ENCODE data around the gene ATAD3C.

The ATAD3C gene

GRCh38 chr1:1406821-1407635, 42.5 kb upstream of the ATAD3C start, which contains the start of gene MRPL20 (continued):
- TF ChIP-seq, protein P1, sequence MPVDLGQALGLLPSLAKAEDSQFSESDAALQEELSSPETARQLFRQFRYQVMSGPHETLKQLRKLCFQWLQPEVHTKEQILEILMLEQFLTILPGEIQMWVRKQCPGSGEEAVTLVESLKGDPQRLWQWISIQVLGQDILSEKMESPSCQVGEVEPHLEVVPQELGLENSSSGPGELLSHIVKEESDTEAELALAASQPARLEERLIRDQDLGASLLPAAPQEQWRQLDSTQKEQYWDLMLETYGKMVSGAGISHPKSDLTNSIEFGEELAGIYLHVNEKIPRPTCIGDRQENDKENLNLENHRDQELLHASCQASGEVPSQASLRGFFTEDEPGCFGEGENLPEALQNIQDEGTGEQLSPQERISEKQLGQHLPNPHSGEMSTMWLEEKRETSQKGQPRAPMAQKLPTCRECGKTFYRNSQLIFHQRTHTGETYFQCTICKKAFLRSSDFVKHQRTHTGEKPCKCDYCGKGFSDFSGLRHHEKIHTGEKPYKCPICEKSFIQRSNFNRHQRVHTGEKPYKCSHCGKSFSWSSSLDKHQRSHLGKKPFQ (tag by site-specific recombination; IDR thresholded peaks at IDR 0.05): no peak
- TF ChIP-seq, protein P2, sequence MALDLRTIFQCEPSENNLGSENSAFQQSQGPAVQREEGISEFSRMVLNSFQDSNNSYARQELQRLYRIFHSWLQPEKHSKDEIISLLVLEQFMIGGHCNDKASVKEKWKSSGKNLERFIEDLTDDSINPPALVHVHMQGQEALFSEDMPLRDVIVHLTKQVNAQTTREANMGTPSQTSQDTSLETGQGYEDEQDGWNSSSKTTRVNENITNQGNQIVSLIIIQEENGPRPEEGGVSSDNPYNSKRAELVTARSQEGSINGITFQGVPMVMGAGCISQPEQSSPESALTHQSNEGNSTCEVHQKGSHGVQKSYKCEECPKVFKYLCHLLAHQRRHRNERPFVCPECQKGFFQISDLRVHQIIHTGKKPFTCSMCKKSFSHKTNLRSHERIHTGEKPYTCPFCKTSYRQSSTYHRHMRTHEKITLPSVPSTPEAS (tag by site-specific recombination; IDR thresholded peaks at IDR 0.05): peak; percentile 15; the same call in 1 of the 2 replicates
- TF ChIP-seq ZIC2 (tag by site-specific recombination; IDR thresholded peaks at IDR 0.05) (peak; percentile 37; the same call in 1 of the 2 replicates), ZNF19 (tag by site-specific recombination; IDR thresholded peaks at IDR 0.05; ENCODE audit: low read depth) (no peak), ZNF600 (tag by site-specific recombination; IDR thresholded peaks at IDR 0.05) (peak; percentile 83), ZNF140 (tag by site-specific recombination; IDR thresholded peaks at IDR 0.05) (no peak), SALL2 (tag by site-specific recombination; IDR thresholded peaks at IDR 0.05; ENCODE audit: borderline replicate concordance) (no peak), ZNF843 (tag by site-specific recombination; IDR thresholded peaks at IDR 0.05) (peak; percentile 74), ZBTB26 (tag by site-specific recombination; optimal IDR thresholded peaks at IDR 0.05) (peak; percentile 93), ZSCAN30 (tag by site-specific recombination; IDR thresholded peaks at IDR 0.05) (no peak; the same call in 1 of the 2 replicates), YY2 (tag by site-specific recombination; IDR thresholded peaks at IDR 0.05) (peak; percentile 99), ZBTB21 (tag by site-specific recombination; IDR thresholded peaks at IDR 0.05) (peak; percentile 34; the same call in 1 of the 2 replicates), ZNF518A (tag by site-specific recombination; conservative IDR thresholded peaks at IDR 0.05; ENCODE audit: low read depth) (peak; percentile 99), ZBTB10 (tag by site-specific recombination; IDR thresholded peaks at IDR 0.05) (peak; percentile 64), ZNF76 (tag by site-specific recombination; IDR thresholded peaks at IDR 0.05; ENCODE audit: borderline replicate concordance, low read depth) (peak; percentile 97), HIC1 (tag by site-specific recombination; IDR thresholded peaks at IDR 0.05) (no peak), ZNF610 (tag by site-specific recombination; IDR thresholded peaks at IDR 0.05; ENCODE audit: borderline replicate concordance) (0 out of 2 replicates have a peak, but pooled peaks have one; percentile 53), ZNF423 (tag by site-specific recombination; IDR thresholded peaks at IDR 0.05) (no peak), SP3 (tag by site-specific recombination; IDR thresholded peaks at IDR 0.05) (no peak; the same call in none of the 2 replicates), ZNF660 (tag by site-specific recombination; IDR thresholded peaks at IDR 0.05) (0 out of 2 replicates have a peak, but pooled peaks have one; percentile 14), ZBTB8A (tag by site-specific recombination; IDR thresholded peaks at IDR 0.05) (peak; percentile 87), ZNF146 (tag by site-specific recombination; IDR thresholded peaks at IDR 0.05) (peak; percentile 31; the same call in 1 of the 2 replicates), HOXD13 (CRISPR knock-in tag; IDR thresholded peaks at IDR 0.05; ENCODE audit: borderline replicate concordance) (no peak), MZF1 (tag by site-specific recombination; IDR thresholded peaks at IDR 0.05; ENCODE audit: borderline replicate concordance) (no peak)

Data from HEK293 (cell line).